GM10266 (cell line): Measurements from ENCODE around the gene TRIM72.
A peak's percentile ranks its signal among the peaks of the same experiment; 100 is the strongest.
"Not testable (repeated sequence)": the region's sequence is repeated elsewhere in the genome, so short reads cannot be mapped to it uniquely, and the experiment has no call there.

ENCODE experiments used
- DNase-seq: peaks from one replicate; pipeline ENCODE4 v3.0.0; 2012; ENCODE audit errors: extremely low spot score
- CTCF ChIP-seq: IDR thresholded peaks from 2 replicates; pipeline ENCODE4 v1.5.1; 2012; ENCODE audit warnings: mild to moderate bottlenecking, low read depth; ENCODE audit not compliant: control insufficient read depth, insufficient read depth; ENCODE audit errors: missing control alignments

TRIM72 gene

GRCh38 chr16:31213877-31214707 lies at the start of gene TRIM72:
TSS of gene TRIM72 (plus strand) at chr16:31214119. CDS start at chr16:31214739, 620 bp downstream.
- no peak for DNase-seq
- no peak for TF ChIP-seq CTCF

GRCh38 chr16:31167315-31167714 lies 46.6 kb upstream of the TRIM72 start:
- no peak for TF ChIP-seq CTCF
- no peak for DNase-seq

- DNase-seq = no peak
- TF ChIP-seq CTCF = no peak
Measured at GRCh38 chr16:31168848-31169247, 45.1 kb upstream of the TRIM72 start.

- DNase-seq = not testable (repeated sequence)
Measured at GRCh38 chr16:31170048-31170447, 43.9 kb upstream of the TRIM72 start.

GRCh38 chr16:31177136-31177535 lies 36.8 kb upstream of the TRIM72 start:
- TF ChIP-seq CTCF = no peak
- no peak for DNase-seq

- DNase-seq = no peak
- no peak for TF ChIP-seq CTCF
Measured at GRCh38 chr16:31179219-31179746, 34.6 kb upstream of the TRIM72 start.

GRCh38 chr16:31179747-31180459 lies 34.0 kb upstream of the TRIM72 start, which contains the start of gene FUS:
TSS of gene FUS (plus strand) at chr16:31180139. CDS start at chr16:31180215, 76 bp downstream.
- TF ChIP-seq CTCF = no peak
- DNase-seq = peak; percentile 96
